VCaP (cell line): Measurements from ENCODE around the gene SLPI.
A peak's percentile ranks its signal among the peaks of the same experiment; 100 is the strongest.

Source experiments
- H3K27ac ChIP-seq: fragments of 450-650 bp; 2 replicates; pipeline ENCODE4 v1.5.1; 2017
- TF ChIP-seq, protein P1 (sequence below): fragments of 450-650 bp; conservative IDR thresholded peaks from 2 replicates; pipeline ENCODE4 v1.5.1; 2017; ENCODE audit warnings: mild to moderate bottlenecking, moderate library complexity

Gene SLPI

DNA sequence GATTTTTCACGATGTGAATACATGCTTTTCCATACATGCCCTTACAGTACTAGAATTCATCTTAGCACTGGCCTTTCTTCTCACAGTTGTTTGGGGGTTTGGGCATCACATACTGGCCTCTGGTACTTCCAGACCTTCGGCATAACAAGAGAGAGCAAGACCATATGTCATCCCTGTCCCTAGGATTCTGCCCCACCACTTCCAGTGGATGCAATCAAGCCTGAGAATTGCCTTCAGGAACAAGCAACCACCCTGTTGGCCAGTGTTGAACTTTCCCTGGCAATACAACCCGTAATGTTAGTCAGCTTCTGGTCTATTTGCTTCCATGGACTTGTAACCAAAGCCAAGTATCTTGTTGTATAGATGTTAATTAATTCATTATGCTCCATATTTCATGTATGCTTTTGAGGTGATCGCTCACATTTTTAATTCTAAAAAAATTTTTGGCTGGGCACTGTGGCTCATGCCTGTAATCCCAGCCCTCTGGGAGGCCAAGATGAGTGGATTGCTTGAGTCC, 15.4 kb upstream of the SLPI start:
- no peak overlapping the region for H3K27ac ChIP-seq
- TF ChIP-seq, protein P1, sequence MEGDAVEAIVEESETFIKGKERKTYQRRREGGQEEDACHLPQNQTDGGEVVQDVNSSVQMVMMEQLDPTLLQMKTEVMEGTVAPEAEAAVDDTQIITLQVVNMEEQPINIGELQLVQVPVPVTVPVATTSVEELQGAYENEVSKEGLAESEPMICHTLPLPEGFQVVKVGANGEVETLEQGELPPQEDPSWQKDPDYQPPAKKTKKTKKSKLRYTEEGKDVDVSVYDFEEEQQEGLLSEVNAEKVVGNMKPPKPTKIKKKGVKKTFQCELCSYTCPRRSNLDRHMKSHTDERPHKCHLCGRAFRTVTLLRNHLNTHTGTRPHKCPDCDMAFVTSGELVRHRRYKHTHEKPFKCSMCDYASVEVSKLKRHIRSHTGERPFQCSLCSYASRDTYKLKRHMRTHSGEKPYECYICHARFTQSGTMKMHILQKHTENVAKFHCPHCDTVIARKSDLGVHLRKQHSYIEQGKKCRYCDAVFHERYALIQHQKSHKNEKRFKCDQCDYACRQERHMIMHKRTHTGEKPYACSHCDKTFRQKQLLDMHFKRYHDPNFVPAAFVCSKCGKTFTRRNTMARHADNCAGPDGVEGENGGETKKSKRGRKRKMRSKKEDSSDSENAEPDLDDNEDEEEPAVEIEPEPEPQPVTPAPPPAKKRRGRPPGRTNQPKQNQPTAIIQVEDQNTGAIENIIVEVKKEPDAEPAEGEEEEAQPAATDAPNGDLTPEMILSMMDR = no peak

DNA sequence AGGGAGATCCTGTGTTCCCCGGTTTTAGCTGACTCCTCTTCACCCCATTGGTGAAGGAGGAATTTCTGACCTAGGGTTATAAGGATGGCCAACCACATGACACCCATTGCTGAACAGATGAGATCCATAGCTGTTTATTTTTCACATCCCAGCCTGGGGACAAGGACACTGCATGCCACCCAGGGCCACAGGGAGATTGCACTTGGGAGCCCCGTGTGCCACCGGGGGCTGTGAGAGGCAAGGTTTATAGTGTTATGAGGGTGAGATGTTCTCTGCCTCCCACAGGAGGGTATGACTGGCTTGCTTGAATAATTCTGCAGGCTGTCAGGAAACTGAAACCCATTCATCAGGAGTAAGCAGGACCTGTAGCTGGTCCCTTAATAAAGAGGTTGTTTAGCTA, 14.7 kb upstream of the SLPI start:
- TF ChIP-seq, protein P1 = no peak
- H3K27ac ChIP-seq = peak overlapping the region; percentile 69; the same call in 1 of the 2 replicates

DNA sequence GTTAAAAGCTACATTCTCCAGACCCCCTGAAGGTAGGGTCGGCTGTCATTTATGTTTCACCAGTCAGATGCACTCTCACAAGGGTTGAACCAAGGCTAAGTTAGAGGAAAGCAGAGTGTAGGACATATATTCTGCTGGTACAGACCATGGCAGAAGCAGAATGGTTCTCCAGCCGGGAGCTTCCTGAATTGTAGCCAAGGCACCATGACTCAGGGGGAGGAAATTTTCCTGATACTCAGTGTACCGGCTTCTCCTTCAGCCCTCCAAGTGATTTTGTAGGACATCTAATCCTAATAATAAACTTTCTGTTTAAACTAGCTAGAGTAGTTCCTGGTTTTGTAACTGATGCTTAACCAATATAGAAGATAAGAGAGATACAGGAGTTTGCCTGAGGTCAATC, 14.2 kb upstream of the SLPI start:
- TF ChIP-seq, protein P1 = no peak
- peak overlapping the region; percentile 69; the same call in 1 of the 2 replicates for H3K27ac ChIP-seq

DNA sequence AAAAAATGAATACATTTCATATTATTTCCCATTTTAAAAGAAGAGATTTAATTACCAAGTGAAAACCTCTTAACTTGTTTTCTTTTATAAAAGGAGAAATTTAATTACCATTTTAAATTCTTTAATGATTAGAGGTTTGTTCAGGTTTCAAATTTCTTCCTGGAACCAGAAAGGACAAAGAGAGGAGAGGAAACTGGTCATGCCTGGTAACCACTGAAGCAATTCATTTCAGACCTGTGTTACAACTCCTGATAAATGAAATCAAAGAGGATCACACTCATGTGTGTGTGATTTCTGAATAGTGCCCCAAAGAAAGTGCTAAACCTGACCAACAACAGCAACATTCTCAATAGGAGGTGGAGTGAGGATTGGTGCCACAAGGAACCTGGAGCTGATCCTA, 12.6 kb upstream of the SLPI start:
- peak overlapping the region; percentile 69 for H3K27ac ChIP-seq
- TF ChIP-seq, protein P1 = no peak

DNA sequence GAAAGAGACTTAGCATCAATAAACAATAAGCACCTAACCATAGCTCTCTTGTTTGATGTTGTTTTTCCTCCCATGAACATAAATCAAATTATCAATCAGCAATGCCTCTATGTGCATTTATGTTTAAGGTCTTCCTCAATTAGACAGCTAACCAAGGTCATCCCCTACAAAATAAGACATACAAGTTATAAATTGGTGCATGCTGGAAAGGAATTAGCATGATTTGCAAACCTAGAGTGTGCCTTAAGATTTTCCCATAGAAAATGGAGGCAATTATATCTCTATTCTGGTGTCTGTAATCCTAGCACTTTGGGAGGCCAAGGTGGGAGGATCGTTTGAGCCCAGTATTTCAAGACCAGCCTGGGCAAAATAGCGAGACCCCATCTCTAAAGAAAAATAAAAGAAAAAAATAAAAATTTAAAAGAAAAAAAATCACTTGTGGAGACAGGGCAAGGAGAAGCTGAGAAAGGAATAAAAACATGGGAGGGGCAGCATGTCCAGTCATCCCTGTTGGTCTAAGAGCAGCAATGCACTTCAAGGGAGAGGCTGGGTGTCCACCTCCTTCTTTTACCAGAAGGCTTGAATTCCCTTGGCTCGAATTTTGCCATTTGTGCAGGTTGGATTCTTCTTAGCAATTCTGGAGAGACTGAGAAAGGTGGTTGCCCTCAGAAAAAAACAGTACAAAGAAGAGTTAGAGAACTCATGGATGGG, 9.3 kb upstream of the SLPI start:
- no peak overlapping the region for H3K27ac ChIP-seq
- TF ChIP-seq, protein P1 = no peak

DNA sequence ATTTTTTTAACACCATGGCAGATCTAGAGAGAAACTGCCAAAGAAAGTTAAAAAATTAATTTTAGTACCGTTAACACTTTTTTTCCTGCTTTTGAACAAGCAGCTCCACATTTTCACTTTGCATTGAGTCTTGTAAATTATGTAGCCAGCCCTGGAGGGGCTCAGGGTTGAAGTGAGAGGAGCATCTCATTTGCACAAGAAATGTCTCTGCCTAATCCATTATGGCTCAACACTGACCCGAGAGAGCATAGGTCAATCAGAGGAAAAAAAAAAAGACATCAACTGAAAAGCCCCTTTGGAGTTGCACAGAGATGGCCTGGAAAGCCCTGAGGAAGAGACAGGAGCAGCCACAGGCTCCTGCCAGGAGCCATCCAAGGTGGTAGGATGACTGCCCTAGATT, 4.3 kb upstream of the SLPI start:
- TF ChIP-seq, protein P1 = no peak
- H3K27ac ChIP-seq = no peak overlapping the region

DNA sequence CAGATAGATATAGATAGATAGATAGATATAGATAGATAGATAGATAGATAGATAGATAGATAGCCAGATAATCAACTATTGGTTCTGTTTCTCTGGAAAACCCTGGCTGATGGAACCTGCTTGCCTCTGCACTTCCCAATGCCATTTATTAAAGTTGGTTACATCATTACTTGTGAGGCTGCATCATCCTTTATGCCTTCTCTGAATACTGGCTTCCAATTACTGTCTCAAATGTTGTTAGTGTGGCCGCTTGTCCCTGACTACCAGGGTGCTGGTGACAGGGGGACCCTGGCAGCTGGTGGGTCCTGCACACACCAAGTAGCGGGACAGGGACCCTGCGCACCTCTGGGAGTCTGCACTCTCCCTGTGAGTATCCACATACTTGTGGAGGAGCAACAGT, 3.9 kb upstream of the SLPI start:
- TF ChIP-seq, protein P1 = no peak
- no peak overlapping the region for H3K27ac ChIP-seq
